Tibial nerve (tissue), 4 donors: Measurements from ENCODE around the gene CELF1.

ENCODE experiments used
- EP300 ChIP-seq, 2 donors: sonication (generic); formaldehyde crosslinking; IDR thresholded peaks; one replicate each; pipeline ENCODE4 v1.6.1; 2017; ENCODE audit warnings: antibody characterized with exemption in 2 of 2, mild to moderate bottlenecking in 1 of 2
- TF ChIP-seq, protein P1 (sequence below), 5 experiments: fragments of 200-600 bp in 3 of 5; fragments of 450-650 bp in 2 of 5; sonication (generic) in 3 of 5; IDR thresholded peaks; one replicate each; pipeline ENCODE4 v1.5.1; 2016 to 2019; ENCODE audit warnings: antibody characterized with exemption in 5 of 5, mild to moderate bottlenecking in 3 of 5, moderate library complexity in 2 of 5

- TF ChIP-seq, protein P1, sequence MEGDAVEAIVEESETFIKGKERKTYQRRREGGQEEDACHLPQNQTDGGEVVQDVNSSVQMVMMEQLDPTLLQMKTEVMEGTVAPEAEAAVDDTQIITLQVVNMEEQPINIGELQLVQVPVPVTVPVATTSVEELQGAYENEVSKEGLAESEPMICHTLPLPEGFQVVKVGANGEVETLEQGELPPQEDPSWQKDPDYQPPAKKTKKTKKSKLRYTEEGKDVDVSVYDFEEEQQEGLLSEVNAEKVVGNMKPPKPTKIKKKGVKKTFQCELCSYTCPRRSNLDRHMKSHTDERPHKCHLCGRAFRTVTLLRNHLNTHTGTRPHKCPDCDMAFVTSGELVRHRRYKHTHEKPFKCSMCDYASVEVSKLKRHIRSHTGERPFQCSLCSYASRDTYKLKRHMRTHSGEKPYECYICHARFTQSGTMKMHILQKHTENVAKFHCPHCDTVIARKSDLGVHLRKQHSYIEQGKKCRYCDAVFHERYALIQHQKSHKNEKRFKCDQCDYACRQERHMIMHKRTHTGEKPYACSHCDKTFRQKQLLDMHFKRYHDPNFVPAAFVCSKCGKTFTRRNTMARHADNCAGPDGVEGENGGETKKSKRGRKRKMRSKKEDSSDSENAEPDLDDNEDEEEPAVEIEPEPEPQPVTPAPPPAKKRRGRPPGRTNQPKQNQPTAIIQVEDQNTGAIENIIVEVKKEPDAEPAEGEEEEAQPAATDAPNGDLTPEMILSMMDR (IDR thresholded peaks at IDR 0.05): no peak
- TF ChIP-seq EP300 (IDR thresholded peaks at IDR 0.05): no peak
Observed at GRCh38 chr11:47534704-47535251, 18.2 kb downstream of the CELF1 start.
